ENCODE results near the gene APOBEC3H.

APOBEC3H gene

DNA sequence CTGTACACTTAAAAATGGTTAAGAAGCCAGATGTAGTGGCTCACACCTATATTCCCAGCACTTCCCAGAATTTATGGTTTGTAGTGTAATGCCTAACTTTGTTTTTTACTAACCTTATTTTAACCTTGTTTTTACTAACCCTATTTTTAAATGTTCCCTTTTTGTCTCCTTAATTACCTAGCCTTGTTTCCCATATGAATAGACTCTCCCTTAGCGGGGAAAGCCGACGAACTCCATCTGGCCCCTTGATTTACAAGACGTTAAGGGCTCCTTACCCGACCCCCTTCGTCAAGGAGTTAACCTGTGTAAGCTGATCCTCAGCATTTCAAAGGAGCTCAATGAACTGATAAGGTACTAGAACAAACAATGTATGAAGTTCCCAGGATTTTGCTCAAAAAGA is 17.1 kb downstream of the APOBEC3H start:
- DNase-seq = no peak

DNA sequence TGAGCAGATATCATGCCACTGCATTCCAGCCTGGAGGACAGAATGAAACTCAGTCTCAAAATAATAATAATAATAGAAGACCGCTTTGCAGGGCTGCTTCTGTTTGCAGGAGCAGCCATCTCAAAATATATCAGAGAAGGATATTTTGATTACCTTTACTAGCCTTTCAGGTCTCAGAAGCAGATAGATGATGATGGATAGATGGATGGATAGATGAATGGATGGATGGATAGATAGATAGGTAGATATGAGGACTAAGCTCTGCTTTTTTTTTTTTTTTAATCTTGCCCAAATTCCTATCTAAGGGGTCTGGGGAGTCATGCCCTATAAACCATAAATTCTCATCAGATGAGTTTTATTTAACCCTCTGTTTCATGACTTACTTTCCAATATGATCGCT is 18.5 kb downstream of the APOBEC3H start:
- no peak for DNase-seq

DNA sequence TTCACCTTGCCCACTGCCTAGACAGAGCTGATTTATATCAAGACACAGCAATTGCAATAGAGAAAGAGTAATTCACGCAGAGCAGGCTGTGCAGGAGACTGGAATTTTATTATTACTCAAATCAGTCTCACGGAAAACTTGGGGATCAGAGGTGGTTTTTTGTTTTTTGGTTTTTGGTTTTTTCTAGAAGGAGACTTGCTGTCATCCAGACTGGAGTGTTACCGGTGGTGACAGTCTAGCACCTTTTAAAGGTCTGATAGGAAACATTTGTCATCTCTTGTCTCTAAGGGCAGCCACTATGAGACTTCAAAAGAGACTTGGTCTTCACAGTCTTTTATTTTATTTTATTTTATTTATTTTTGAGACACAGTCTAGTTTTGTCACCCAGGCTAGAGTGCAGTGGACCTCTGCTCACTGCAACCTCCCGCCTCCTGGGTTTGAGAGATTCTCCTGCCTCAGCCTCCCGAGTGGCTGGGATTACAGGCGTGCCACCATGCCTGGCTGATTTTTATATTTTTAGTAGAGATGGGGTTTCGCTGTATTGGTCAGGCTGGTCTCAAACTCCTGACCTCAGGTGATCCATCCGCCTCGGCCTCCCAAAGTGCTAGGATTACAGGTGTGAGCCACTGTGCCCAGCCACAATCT is 19.1 kb downstream of the APOBEC3H start:
- DNase-seq = no peak

DNA sequence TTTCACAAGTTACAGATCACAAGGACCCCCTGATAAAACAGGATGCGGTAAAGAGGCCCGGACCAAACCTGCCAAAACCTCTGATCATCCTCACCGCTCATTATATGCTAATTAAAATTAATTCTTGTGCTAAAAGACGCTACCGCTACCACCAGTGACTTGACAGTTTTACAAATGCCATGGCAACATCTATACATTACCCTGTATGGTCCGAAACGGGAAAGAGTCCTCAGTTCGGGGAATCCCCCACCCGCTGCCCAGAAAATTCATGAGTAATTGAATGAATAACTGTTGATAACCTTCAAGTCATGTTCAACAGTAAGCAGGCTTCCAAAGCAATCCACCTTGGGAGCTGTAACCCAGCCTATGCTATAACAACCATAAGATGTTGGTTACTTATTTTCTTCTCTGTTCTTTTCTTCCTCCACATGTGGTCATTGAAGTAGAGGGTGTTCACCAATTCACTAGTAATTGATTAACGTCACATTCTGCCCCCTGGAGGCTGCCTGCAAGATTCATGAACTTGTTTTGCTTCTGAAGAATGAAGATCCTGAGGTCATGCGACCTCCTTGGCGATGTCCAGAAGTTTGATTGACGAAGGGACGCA is 20.6 kb downstream of the APOBEC3H start:
- DNase-seq = peak; percentile 52

DNA sequence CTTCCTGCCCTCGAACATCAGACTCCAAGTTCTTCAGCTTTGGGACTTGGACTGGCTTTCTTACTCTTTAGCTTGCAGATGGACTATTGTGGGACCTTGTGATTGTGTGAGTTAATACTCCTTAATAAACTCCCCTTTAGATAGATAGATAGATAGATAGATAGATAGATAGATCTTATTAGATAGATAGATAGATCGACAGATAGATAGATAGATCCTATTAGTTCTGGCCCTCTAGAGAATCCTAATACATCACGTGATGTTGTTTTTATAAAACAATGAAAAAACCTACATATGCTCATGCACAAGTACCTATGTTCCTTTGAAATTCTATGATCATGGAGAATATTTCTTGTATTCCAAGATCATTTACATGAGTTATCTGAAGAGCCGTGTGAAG is 23.9 kb downstream of the APOBEC3H start:
- DNase-seq = no peak

DNA sequence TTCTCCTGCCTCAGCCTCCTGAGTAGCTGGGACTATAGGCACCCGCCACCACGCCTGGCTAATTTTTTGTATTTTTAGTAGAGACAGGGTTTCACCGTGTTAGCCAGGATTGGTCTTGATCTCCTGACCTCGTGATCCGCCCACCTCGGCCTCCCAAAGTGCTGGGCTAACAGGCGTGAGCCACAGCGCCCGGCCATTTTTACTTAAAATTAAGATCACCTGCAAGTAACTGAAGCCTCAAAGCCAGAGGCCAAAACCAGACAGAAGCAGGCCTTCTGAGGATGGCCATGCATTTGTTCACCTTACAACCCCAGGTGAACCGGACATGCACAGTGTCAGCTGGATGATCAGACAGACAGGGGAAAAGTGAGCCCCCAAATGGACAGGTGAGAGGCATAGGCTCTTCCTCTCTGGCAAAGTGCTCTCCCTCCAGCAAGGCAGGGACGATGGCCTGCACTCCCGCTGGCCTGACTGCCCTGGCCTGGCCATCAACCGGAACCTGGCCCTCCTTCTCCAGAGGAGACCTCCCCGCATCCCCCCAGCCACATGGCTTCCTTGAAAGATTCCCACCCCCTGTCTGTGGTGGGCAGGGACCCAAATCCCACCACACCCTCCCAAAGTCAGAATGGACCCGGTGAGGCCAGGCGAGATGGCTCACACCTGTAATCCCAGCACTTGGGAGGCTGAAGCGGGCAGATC is 25.9 kb downstream of the APOBEC3H start:
- DNase-seq = no peak

DNA sequence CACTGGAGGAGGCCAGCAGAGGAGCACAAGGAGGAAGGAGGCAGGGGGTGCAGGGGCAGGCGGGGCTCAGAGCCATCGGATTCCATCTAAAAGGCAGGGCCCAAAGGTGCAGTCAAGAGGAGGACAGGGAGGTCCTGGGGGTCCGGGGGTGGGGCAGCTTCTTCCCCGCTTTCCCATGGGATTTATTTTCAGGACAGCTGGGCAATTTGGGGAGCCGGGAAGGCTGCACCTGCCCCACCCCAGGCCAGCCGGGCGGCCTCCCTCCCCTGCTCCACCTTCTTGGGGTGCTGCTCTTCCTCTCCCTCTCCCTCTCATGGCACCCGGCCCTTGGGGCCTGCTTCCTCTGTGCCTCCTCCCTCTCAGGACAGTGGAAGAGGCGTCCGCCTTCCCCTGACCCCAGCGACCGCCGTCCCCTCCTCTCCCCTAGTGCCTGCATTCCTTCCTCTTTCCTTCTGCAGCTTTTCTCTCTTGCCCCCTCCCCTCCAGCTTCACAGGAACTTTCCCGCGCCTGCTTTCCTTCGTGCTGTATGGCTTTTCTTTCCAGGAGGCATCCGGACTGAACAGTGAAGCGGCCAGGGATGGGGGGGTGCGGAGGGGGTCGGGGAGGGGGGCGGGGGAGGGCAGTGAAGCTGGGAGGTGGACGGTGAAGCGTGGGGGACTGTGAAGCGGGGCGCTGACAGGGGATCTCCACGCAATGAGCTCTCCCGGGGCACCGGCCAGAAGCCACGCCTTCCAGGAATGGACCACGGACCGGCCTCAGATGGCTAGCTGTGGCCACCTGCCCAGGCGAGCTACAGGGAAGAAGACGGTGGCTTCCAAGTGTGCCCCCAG is 26.9 kb downstream of the APOBEC3H start:
- DNase-seq = no peak

DNA sequence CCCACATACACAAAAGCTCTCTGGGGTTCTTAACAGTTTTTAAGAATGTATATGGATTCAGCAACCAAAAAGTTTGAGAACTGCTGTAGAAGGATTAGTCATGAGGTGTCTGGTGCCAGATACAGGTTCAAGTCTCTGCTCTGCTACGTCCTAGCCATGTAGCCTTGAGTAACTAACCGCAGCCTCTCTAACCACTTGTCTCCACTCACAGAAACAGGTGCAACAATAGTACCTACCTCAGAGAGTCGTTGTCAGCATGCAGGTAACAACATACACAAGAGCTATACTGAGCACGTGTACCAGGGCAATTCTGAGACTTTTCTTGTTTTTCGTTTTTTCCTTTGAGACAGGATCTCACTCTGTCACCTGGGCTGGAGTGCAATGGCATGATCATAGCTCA is 28.6 kb downstream of the APOBEC3H start:
- no peak for DNase-seq

DNA sequence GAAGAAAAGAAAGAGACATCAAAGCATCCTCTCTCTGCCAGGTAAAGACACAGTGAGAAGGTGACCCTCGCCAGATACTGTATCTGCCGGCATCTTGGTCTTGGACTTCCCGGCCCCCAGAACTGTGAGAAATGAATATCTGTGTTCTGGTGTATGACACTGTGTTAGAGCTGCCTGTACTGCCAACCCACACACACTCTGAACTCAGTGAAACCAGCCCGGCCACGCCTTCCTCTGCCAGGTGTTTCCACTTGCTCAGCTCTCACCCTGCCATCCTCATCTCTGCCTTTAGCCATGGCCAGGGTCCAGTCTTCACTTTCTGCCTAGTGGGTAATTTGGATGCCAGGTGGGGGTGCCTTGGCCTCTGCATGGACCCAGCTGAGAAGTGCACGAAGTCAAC is 31.5 kb downstream of the APOBEC3H start:
- DNase-seq = no peak

DNA sequence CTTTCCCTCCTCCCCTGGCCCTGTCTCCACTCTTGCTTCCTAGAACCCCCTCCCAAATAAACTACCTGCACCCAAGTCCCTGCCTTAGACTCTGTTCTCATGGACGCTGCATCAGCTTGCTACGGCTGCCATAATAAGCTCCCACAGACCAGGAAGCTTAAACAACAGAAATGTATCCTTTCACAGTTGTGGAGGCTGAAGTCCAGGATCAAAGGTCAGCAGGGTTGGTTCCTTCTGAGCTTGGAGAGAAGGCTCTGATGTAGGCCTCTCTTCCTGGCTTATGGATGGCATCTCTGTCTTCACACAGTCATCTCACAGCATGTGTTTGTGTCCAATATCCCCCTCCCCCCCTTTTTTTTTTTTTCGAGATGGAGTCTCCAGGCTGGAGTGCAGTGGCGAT is 32.0 kb downstream of the APOBEC3H start:
- DNase-seq = no peak

DNA sequence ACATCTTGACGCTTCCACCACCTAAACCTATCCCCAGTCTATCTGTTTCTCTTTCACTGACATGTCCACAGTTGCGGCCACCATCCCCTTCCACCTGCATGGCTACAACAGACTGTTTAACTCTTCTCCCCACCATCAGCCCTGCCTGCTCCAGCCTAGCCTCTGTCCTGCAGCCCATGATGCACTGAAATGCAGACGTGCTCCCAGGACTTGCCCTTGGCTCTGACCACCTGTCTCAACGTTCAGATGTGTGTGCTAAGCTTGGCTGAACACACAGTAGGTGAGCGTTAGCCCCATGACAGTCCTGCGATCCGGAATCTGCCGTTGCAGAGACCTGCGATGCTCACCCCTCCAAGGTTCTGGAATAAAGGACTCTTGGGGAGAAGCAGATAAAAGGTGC is 32.7 kb downstream of the APOBEC3H start:
- DNase-seq = no peak

DNA sequence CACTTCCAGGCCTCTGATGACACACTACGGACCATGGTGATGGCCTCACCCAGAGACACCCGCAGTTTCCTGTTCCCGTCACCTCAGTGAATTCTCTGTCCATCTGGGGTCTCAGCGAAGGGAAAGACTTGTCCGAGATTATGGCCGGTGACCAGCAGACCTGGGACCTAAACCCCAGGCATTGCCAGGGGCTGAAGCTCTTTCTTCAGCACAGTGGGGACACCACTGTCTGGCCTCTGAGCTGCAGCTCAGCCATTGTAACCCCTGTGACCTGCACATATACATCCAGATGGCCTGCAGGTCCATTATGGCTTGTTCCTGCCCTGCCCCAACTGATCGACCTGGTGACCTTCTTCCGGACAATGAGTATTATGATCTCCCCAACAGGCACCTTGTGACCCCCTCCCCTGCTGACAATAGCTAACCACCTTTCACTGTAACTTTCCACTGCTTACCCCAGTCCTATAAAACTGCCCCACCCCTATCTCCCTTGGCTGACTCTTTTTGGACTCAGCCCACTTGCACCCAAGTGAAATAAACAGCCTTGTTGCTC is 33.2 kb downstream of the APOBEC3H start:
- DNase-seq = no peak

DNA sequence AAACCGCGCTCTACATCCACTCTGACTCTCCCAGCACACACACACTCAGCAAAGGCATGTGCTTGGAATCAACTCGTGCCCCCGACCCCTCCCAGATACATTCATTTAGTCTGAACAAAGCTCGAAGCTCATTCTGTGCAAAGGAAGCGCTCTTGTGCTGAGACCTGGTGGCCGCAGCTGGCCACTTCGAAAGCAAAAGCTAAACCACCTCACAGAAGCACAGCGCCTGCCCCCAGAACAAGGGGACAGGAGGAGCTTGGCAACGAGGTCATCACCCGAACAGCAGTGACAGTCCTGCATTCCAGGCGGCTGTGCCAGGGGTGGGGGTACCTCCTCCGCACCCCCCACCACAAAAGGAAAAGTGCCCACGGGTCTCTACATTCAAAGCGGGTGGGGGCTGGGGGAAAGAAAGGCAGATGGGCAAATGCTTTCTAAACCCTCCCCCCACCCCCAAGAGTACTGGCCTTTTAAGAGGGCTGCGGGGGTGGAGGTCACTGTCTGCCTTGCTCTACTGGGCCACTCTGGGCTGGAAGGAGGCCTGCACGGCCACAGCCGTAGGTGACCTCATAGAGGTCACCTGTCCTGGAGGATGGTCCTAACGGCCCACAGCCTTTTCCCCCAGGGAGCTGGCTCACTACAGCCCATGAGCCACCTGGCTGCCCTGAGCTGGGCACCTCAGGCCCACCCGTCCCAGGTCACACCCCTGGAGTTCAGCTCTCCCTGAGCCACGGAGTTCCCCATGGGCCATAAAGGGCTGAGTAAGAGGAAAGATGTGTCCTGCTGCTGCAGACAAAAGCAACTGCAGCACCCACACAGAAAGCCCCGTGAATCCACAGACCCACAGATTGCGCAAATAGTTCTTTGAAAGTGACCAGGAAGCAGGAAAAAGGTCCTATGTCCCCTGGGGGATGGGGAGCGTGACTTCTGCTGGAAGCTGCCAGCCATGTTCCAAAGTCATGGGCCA is 34.1 kb downstream of the APOBEC3H start:
- DNase-seq = no peak

DNA sequence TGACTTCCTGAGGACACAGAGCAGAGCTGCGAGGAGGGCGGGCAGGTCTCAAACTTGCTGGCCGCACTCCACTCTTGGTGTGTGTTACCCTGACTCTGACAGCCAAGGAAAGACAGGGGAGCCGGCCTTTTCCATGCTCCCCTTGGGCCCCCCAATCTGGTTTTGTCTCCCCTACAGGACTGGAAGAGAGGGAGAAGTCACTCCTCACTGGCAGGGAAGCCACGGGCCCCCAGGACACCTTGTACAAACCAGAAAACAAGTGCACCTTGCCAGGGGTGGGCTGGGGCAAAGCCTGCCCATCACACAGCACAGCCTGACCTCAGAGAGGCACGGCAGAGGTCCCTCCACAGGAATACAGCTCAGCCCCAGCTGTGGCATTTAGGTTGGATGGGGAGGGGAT is 35.2 kb downstream of the APOBEC3H start:
- no peak for DNase-seq

DNA sequence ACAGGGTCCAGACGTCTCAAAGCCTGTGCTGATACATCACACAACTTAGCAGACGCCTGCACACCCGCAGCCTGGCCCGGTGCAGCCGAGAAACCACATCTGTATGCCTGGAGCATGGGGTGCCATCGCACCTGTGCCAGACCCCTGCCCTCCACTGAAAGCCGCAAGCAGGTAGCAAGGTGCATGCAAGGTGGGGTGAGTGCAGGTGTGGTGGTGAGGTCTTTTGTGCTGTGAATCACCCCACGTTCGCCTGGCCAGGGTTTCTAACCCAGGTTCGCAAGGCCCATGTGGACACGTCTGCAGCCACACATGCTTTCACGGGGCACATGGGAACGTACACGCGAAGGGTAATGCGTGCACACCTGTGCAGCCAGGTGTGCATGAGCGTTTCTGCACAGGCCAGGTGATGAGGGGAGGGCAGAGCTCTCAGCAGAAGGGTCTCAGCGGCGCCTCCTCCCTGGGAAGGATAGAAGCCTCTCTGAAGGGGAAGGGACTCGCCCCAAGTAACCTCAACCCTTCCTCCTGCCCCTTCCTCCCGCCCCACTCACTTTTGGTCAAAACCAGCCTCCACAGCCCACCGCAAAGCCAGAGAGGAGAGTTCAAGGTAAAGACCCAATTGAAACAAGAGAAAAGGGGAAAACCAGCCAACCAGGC is 36.0 kb downstream of the APOBEC3H start:
- no peak for DNase-seq

DNA sequence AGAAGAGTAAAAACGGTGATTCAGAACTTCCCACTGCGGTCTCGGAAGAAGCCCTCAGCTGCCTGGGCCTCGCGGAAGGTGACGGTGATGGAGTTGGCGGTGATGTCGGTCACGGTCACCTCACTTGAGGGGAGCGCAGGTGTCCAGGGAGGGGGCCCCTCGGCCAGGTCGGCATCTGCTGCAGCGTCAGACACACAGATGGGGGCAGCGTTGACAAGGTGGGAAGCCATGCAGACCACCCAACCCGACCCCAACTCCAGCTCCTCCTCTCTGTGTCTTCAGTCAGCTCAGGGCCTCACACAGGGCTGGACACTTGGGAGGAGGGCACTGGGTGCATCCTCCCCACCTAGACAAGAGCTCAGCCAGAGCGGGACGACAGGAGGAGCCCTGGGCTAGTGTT is 36.8 kb downstream of the APOBEC3H start:
- DNase-seq = no peak

DNA sequence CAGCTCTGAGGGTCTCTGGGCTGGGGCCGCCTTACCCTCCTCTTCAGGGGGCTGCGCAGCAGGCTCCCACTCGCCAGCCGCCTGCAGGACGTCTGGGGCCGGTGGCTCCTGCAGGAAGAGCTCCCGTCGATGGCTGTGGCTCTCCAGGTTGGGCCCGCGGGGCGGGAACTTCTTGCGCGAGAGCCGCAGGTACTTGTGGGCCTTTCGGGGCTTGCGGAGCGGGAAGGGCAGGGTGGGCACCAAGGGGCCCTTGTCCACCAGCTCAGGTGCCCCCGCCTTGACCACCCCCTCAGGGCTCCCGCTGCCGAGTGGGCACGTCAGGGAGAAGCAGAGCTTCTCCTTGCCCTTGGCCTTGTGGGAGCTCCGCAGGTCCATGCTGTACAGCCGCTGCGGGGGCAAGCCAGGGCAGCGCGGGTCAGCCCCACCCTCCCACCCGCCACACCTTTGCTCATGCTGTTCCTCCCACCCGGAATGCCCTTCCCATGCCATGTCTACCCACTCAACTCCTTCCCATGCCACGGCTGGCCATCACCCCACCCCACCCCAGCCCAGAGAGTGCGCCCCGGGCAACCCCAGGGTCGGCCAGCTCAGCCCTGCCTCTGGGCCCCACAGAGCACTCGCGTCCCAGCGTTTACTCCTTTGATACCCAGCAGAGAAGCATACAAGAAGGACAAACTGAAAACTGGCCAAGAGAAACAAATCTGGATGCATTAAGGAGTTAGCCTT is 37.5 kb downstream of the APOBEC3H start:
- no peak for DNase-seq

DNA sequence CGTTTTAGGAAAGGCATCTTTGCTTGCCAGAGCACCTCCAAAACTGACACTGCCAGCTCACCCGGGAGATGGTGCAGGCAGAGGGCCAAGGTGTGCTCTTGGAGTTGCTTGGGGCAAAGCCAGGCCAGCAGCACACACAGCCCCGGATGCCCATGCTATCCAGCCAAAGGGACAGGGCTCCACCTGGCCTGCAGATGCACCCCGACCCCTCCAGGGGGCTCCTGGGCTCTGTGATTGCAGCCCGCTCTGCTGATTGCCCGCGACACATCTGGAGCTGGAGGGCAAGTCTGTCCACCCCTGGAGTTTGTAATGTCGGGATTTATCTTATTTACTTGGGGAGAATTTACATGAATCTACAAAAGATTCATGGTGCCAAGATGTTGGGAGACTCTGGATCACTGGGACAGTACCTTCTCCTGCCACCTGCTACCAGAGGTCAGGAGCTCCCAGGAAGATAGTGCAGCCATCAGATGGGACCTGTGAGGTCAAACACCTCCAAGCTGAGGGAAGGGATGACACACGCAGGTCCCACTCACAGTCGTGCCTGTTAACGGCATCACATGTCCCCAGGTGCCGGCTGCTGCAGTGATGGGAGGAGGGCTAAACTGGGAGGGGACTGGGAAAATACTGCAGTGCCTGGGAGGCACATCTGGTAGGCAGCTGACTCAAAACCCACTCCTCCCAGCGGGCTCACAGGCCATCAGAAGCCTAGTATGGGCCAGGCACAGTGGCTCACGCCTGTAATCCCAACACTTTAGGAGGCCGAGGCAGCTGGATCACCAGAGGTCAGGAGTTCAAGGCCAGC is 38.2 kb downstream of the APOBEC3H start:
- no peak for DNase-seq

DNA sequence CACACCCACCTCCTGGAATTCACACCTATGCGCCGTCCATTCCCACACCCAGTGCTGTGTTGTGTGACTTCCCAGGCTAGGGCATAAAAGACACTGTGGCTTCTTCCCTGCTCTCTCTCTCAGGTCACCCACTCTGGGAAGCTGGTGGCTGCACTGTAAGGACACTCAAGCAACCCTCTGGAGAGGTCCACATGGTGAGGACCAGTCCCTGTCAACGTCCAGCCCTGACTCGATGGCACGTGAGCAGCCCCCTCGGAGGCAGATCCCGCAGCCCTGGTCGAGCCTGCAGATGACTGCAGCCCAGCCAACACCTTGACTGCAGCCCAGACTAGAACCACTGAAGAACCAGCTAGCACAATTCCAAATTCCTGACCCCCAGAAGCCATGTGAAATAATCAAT is 39.3 kb downstream of the APOBEC3H start:
- DNase-seq = no peak
